Fibroblast of skin of left biceps (primary cell): ENCODE measurements around the gene OBP2B.
"Not testable (repeated sequence)": the region's sequence is repeated elsewhere in the genome, so short reads cannot be mapped to it uniquely, and the experiment has no call there.

Source experiments
- DNase-seq, 2 experiments: peaks; one replicate each; pipeline ENCODE4 v3.0.0-alpha.2; 2013; ENCODE audit warnings: low read depth in 2 of 2

Gene OBP2B

DNA sequence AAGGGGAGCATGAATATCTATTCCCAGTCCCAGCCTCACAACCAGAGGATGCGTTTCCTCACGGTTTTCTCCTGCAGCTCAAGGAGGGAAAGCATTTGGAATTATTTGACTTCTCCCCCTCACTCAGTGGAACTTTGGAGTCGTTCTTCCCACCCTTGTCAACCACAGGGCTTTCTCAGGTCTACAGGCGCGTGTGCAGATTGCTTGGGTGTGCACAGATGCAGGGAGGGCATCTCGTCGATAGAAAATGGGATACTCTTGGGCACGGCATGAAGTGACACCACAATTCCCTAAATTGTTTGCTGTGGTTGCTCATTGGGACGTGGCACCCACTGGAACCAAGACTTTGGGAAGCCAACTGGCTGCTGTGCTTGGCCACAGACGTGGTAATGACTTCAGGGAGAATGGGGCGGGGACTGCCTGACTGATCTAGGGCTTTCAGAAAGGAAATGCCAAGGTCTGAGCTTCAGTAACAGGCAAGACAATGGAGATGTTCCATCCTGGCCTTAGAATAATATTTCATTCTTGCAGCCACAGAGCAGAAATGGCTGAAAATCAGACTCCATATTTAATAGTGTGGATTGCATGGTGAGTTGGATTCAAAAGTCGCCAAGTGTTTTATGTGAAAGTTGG, 12.2 kb upstream of the OBP2B start:
- DNase-seq: no peak

DNA sequence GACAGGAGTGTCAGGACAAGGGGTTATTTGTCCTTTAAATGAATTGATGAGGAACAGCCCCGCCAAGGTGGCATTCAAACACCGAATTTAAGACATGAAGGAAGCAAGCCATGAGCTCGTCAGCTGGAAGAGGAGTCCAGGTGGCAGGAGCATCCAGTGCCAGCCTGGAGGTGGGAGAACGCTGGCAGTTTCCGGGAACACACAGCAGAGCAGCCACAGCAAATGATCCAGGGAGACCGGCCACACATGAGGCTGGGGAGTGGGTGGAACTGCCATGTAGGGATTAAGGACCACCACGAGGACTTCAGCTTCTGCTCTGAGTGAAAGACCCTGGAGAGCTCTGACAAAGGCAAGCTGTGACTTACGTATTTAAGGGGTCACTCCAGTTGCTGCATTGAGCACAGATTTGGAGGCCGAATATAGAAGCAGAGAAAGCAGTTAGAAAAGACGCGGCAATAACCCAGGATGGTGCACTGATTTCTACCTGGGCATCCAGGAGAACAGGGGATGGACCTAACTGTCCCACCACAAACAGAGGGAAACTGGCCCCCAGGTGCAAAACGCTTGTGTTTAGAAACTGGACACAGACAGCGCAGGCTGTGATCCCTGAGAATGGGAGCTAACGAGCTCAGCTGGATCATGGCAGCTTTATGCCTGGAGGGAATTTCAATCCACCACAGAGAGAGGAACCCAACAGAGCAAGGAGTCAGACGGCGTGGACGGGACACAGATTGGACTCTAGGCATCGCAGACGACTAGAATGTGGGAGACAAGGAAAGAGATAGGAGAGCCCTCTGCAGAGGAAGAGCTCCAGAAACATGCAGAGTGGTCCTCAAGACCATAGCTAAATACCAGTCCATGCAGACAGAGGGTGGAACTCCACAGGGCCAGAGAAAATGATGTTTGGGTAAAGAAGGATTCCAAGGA, 9.3 kb upstream of the OBP2B start:
- not testable (repeated sequence) for DNase-seq

- DNase-seq: not testable (repeated sequence)
These were observed 8.4 kb upstream of the OBP2B start for GRCh38 chr9:133217333-133217988.

DNA sequence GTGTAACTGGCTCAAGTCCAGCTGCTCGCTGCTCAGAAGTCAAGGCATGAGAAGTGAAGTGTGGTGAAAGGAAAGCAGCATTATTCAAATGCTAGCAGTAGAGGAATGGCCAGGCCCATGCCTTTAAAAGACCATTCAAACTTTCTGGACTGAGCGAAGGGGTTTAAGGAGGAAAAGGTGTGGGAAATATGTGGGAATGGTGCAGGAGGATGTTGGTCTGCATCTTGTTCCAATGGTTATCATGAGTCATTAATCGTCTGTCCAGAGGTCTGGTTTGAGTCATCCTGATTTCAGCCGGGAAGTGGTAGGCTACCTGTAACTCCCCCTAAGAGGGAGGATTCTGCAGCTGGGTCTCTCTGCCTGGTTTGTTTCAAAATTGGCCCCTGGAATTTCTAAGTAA, 5.2 kb upstream of the OBP2B start:
- DNase-seq: not testable (repeated sequence)

- DNase-seq: no peak
These were observed 1.6 kb upstream of the OBP2B start for GRCh38 chr9:133210609-133211008.

DNA sequence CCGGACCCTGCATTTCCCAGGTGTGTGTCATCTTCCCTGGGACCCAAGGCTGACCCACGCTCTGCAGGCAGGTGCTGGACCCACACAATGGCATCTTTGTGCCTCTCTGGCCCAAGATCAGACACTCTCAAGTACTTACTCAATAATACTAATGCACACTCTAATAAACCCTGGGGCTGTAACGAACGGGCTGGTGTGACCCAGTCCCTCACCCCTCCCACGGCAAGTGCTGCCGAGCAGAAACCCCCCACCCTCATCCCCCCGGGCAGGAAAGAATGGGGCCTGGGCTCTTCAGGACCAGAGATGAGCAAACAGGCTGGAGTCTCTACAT, 1.1 kb upstream of the OBP2B start:
- no peak for DNase-seq

DNA sequence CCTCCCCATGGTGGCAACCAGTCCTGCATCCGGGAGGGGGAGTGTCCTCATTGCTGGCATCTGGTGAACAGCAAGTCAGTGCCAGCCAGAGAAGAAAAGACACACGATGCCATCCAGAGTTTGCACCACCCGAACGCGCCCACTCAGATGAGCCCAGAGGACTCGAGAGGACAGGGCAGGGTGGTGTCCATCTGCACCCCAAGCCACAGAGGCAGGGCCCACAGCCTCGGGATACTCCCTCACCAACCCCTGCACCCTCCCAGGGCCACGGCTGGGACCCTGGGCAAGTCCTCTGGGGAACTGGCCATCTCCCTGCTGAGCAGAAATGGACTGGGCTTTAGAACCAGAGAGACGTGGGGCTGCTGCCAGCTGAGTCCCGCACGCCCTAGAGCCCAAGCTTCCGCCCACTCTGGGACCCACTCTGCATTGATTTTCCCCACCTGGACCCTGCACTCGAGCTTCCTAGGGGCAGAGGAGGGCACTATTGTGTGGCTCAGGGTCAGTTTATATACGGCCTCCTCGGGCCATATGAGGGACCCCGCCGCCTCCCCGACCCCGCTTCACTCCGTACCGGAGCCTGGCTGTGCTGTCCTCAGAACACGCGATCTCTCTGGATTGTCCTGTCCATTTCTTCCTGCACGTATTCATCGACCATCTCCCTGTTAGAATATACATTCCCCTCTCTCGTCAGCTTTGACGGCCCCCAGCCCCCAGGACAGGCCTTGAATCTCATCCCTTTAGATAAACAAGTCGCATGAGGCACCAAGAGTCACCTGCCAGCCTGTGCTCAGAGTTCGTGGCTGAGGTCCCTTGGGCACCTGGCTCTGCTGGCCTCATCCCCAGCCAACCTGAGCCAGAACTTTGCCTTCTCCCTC, 514 bp upstream of the OBP2B start:
- not testable (repeated sequence) for DNase-seq

- not testable (repeated sequence) for DNase-seq
These were observed 725 bp downstream of the OBP2B start for GRCh38 chr9:133208171-133208879.

GRCh38 chr9:133207540-133208170, 1.4 kb downstream of the OBP2B start:
- no peak for DNase-seq

DNA sequence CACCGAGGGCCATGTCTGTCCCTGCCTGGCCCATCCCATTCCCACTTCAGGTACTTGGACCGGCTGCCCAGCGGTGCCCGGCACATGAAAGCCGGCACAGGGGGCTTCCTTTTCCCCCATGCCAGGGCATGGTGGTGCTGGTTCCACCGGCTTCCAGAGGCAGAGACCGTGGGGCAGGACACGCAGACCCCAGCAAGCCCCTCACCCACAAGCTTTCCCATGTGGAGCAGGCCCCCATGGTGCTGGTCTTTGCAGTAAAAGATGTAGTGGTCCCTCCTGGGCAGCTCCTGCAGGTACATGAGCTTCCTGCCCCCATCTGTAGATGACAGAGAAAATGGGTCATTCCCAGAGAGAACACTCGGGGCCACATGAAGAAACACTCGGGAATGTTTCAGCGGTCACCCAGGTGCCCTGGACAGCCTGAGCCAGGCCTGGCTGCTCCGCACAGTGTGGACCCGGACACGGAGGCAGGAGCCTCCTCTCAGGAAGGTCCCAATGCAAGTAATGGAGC, 2.0 kb downstream of the OBP2B start:
- no peak for DNase-seq

GRCh38 chr9:133205996-133206931, 2.8 kb downstream of the OBP2B start:
- DNase-seq: no peak

DNA sequence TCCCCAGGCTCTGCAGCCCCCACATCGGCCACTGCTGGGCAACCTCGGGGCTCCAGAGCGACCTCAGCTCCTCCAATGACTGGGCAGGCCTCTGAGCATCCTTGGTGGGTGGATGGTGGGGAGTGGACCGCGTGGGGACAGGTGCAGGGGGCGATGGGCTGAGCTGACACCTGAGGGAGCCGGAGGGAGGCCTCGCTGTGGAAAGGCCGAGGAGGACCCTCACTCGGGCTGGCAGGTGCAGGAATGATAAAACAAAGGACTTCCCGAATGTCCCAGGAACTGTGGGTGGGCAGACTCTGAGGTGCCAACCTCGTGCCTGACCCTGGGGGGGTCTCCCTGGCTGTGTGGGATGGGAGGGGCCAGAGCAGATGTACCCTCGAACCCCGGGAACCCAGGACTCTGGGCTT, 3.6 kb downstream of the OBP2B start:
- not testable (repeated sequence) for DNase-seq

- no peak for DNase-seq
These were observed 4.1 kb downstream of the OBP2B start for GRCh38 chr9:133204993-133205336.

DNA sequence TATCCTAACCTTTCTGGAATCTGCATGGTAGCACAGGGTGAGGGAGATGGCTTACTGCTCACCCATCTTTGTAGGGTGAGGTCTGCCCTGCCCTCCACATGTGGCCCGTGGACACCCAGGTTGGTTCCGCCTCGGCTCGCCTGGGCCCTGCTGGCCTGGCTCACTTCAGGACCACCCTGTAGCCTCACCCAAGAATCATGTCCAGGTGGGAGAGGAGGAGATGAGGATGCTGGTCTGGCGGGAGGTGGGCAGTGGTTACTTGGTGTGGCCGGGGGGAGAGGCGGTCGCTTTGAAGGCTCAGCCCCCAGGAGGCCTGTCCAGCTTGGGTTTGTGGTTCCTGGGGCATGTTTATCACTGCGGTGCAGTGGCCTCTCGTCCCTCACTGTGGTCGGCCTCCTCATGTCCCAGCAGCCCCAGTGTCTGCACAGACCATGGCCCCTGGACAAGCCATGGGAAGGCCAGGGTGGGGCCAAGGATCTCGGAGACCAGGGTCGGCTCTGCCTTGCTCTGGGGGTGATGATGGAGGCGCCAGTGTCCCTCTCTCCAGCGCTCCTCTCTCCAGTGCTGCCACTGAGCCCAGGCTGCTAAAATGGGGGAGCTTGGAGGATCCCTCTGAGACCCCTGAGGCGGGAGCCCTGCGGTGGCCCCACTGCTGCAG, 4.6 kb downstream of the OBP2B start:
- no peak for DNase-seq

DNA sequence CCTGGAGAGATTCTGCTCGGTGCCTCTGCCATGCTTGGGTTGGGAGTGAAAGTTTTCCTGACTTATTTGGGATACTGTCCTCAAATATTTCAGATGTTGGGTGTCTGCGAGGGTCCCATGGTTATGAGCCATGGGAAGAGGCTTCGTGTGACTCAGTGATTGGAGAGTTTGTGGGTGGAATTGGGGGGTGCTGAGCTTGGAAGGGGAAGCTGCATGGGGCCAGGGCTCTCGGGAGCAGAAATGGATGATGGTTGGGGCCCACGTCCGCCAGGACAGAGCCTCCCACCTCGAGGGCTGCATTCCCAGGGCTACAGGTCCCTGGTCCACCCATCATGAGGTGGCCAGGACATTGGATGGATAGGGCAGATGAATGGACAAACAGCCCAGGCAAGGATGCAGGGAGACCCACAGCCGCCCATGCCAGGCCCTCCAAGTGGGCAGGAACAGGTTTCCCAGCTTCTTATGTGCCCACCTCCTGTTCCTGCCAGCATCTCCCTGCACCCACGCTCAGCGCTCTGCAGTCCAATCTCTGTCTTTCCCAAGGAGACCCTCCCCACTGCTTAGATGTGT, 5.5 kb downstream of the OBP2B start:
- DNase-seq: no peak

GRCh38 chr9:133202688-133203453, 6.2 kb downstream of the OBP2B start:
- DNase-seq: no peak

GRCh38 chr9:133202145-133202513, 6.9 kb downstream of the OBP2B start:
- DNase-seq: no peak
